NT2/D1 (cell line): Measurements from ENCODE around the gene DIS3L2.
"Not testable (repeated sequence)": the region's sequence is repeated elsewhere in the genome, so short reads cannot be mapped to it uniquely, and the experiment has no call there.

ENCODE experiments used
- DNase-seq: peaks from one replicate; pipeline ENCODE4 v3.0.0-alpha.2; 2011; ENCODE audit warnings: low read depth, low spot score
- H3K27me3 ChIP-seq: 2 replicates; pipeline ENCODE4 v1.6.0; 2011; ENCODE audit warnings: mild to moderate bottlenecking; ENCODE audit not compliant: insufficient read length, insufficient read depth
- H3K36me3 ChIP-seq: 2 replicates; pipeline ENCODE4 v1.6.1; 2011; ENCODE audit warnings: mild to moderate bottlenecking, low read length, mixed read lengths; ENCODE audit not compliant: insufficient read depth, insufficient read length
- H3K4me1 ChIP-seq: 2 replicates; pipeline ENCODE4 v1.5.1; 2011; ENCODE audit not compliant: insufficient read depth, insufficient read length
- H3K4me3 ChIP-seq: 2 replicates; pipeline ENCODE4 v1.5.1; 2011; ENCODE audit warnings: low read depth; ENCODE audit not compliant: insufficient read length
- H3K9ac ChIP-seq: 2 replicates; pipeline ENCODE4 v1.6.0; 2011; ENCODE audit warnings: low read depth; ENCODE audit not compliant: insufficient read length
- H3K9me3 ChIP-seq: 2 replicates; pipeline ENCODE4 v1.5.1; 2011; ENCODE audit warnings: mild to moderate bottlenecking, low read length; ENCODE audit not compliant: insufficient read depth
- SUZ12 ChIP-seq: IDR thresholded peaks from 2 replicates; pipeline ENCODE4 v1.6.1; 2011; ENCODE audit not compliant: insufficient read length, insufficient read depth; ENCODE audit errors: extremely low read depth
- YY1 ChIP-seq: IDR thresholded peaks from 2 replicates; pipeline ENCODE4 v1.6.1; 2011; ENCODE audit not compliant: insufficient read length, insufficient read depth
- ZNF274 ChIP-seq: IDR thresholded peaks from 2 replicates; pipeline ENCODE4 v1.6.1; 2011; ENCODE audit warnings: mild to moderate bottlenecking, low read depth, low read length

DIS3L2 gene

GRCh38 chr2:232309592-232309991 is 348.1 kb downstream of the DIS3L2 start:
- no peaks in the 10 kb centered on the region for H3K27me3 ChIP-seq
- no peaks in the 10 kb centered on the region for H3K4me1 ChIP-seq
- no peak overlapping the region for H3K9ac ChIP-seq
- DNase-seq: no peak
- H3K4me3 ChIP-seq: no peak overlapping the region
- H3K9me3 ChIP-seq: peaks cover 22% of the 10 kb centered on the region
- TF ChIP-seq YY1 (no peak), ZNF274 (no peak), SUZ12 (no peak)
- no peaks in the 10 kb centered on the region for H3K36me3 ChIP-seq

- DNase-seq: no peak
- H3K27me3 ChIP-seq: no peaks in the 10 kb centered on the region
- no peaks in the 10 kb centered on the region for H3K4me1 ChIP-seq
- H3K4me3 ChIP-seq: no peak overlapping the region
- TF ChIP-seq ZNF274: no peak
- TF ChIP-seq YY1: no peak
- no peak for TF ChIP-seq SUZ12
- no peaks in the 10 kb centered on the region for H3K36me3 ChIP-seq
- H3K9me3 ChIP-seq: peaks cover 21% of the 10 kb centered on the region
- H3K9ac ChIP-seq: no peak overlapping the region
Measured at GRCh38 chr2:232310121-232310520, 348.6 kb downstream of the DIS3L2 start.

- H3K9ac ChIP-seq: no peak overlapping the region
- DNase-seq: no peak
Measured at GRCh38 chr2:232310696-232311095, 349.2 kb downstream of the DIS3L2 start.

GRCh38 chr2:232313645-232314044 is 352.1 kb downstream of the DIS3L2 start:
- H3K9me3 ChIP-seq: peaks cover 21% of the 10 kb centered on the region
- not testable (repeated sequence) for H3K36me3 ChIP-seq, DNase-seq, H3K4me1 ChIP-seq, H3K4me3 ChIP-seq, H3K27me3 ChIP-seq, H3K9ac ChIP-seq

More at GRCh38 chr2:232310696-232311095, 349.2 kb downstream of the DIS3L2 start:
- H3K9me3 ChIP-seq: peaks cover 21% of the 10 kb centered on the region
- no peaks in the 10 kb centered on the region for H3K4me1 ChIP-seq
- no peak overlapping the region for H3K4me3 ChIP-seq
- TF ChIP-seq YY1: no peak
- no peak for TF ChIP-seq SUZ12
- no peak for TF ChIP-seq ZNF274
- no peaks in the 10 kb centered on the region for H3K36me3 ChIP-seq
- no peaks in the 10 kb centered on the region for H3K27me3 ChIP-seq

GRCh38 chr2:232315049-232315922 is 353.8 kb downstream of the DIS3L2 start:
- no peaks in the 10 kb centered on the region for H3K4me1 ChIP-seq
- H3K36me3 ChIP-seq: no peaks in the 10 kb centered on the region
- no peak overlapping the region for H3K4me3 ChIP-seq
- peaks cover 21% of the 10 kb centered on the region for H3K9me3 ChIP-seq
- H3K9ac ChIP-seq: no peak overlapping the region
- no peak for DNase-seq
- TF ChIP-seq SUZ12: no peak
- TF ChIP-seq YY1: no peak
- TF ChIP-seq ZNF274: no peak
- no peaks in the 10 kb centered on the region for H3K27me3 ChIP-seq

- no peak overlapping the region for H3K9ac ChIP-seq
- TF ChIP-seq ZNF274: no peak
- TF ChIP-seq YY1: no peak
- TF ChIP-seq SUZ12: no peak
- no peak overlapping the region for H3K4me3 ChIP-seq
- no peaks in the 10 kb centered on the region for H3K27me3 ChIP-seq
- no peak for DNase-seq
- no peaks in the 10 kb centered on the region for H3K4me1 ChIP-seq
- peaks cover 21% of the 10 kb centered on the region for H3K9me3 ChIP-seq
- no peaks in the 10 kb centered on the region for H3K36me3 ChIP-seq
Measured at GRCh38 chr2:232315923-232316299, 354.4 kb downstream of the DIS3L2 start.

- H3K4me1 ChIP-seq: peaks cover 1% of the 10 kb centered on the region
- DNase-seq: no peak
- no peak overlapping the region for H3K4me3 ChIP-seq
- H3K9me3 ChIP-seq: peaks cover 21% of the 10 kb centered on the region
- no peaks in the 10 kb centered on the region for H3K36me3 ChIP-seq
- no peak overlapping the region for H3K9ac ChIP-seq
- TF ChIP-seq YY1: no peak
- no peak for TF ChIP-seq SUZ12
- TF ChIP-seq ZNF274: no peak
- H3K27me3 ChIP-seq: no peaks in the 10 kb centered on the region
Measured at GRCh38 chr2:232316461-232317330, 355.2 kb downstream of the DIS3L2 start.
